DLD1 (cell line): ENCODE results near the gene DACT1.

Experiments
- in situ Hi-C: cut with HindIII; loops from 2 replicates; pipeline ENCODE4 v1.10.0; 2017; ENCODE audit warnings: low sequenced_read_pairs

DACT1 gene

DNA sequence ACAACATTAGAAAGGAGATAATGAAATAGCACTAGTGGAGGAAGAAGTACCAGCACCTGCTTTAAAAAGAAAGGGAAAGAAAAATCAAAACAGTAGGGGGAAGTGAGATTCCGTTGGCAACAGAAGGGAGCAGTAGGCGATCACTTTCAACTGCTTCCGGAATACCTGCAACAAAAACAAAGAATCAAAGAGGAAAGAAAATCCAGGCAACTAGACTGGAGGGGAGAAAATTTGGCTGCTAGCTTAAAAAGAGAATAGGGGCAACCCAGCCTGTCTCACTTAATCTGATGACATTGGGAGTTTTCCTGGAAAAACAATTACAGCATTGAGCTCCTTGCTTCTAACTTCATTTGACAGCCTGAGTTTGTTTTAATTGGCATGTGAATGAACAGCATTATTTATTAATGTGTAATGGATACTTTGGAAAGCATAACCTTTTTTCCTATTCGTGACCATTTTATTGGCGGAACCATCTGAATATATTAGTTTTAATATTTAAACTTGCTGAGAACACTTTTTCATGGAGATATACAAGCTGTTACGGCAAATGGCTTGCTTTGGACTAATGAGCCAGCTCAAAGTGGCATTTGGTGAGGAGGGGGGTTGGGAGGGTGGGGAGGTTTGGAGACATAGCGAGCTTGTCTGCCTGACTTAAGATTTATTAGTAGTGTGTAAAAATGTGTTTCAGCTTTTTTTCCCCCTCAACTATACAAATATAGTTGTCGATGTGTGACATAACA lies 2.5 kb upstream of the DACT1 start:
- in situ Hi-C loops: no loop called here

DNA sequence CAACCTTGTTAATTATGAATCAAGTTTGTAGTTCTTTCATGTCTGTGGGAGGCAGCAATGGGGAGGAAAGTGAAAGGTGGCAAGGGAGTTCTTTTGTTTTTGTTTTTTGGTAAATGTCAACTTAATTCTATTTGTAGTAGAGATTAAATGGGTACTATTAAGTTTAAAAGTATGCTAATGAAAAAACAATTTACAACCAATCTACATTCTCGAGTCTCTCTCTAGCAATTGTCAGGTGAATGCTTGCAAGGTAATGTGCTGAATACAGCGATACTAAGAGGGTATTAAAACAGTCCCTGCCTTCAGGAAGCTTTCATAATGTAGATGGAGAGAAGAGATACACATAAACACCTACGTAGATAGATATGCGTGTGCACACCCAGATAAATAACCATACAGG lies 1.6 kb upstream of the DACT1 start:
- in situ Hi-C loops: no loop called here

DNA sequence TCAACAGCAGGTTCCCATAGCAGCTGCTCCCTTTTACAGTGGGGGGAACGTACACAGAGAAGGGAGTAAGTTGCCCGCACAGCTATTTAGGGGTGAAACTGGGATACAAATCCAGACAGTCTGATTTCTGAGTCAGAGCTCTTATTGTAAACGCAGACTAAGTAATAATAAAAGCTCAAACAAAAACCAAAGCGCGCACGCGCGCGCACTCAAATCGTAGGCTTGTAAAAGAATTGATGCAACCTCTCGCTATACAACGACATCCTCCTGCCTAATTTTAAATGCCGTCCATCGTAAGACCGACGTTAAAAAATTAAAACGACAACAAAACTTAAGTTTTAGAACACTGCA lies 747 bp upstream of the DACT1 start:
- in situ Hi-C loops: no loop called here

DNA sequence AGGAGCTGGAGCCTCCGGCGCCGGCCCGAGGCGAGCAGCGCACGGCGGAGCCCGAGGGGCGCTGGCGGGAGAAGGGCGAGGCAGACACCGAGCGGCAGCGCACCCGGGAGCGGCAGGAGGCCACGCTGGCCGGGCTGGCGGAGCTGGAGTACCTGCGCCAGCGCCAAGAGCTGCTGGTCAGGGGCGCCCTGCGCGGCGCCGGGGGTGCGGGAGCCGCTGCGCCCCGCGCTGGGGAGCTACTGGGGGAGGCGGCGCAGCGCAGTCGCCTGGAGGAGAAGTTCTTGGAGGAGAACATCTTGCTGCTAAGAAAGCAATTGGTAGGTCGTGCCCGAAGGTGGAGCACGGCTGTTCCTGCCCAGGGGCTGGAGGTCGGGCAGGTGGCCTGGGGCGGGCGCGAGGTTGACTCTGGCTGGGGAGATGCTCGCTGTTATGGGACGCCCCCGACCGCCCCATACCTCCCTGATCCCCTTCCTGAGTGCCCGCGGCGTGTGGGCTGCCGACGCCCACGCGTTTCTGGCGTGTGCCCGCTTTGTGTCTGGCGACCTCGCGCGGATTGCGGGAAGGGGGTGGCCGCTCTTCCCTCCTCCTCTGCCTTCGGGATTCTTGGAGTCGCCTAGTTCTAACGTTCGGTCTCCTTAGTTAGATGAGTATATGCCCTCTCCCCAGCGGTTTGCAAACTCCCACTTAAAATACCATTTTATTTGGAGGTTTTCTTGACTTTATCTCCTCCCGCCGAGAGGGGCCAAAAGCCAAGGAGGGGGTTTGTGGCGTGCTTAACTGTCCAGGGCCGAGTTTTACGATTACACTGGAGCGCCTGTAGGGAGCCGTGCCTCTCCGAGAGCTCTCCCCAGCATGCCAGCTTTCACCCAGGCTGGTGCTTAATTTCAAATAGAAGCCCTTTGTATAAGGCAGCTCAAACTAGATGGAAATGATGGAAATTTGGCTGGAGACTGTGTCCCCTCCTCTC lies 752 bp downstream of the DACT1 start:
- in situ Hi-C loops: no loop called here

DNA sequence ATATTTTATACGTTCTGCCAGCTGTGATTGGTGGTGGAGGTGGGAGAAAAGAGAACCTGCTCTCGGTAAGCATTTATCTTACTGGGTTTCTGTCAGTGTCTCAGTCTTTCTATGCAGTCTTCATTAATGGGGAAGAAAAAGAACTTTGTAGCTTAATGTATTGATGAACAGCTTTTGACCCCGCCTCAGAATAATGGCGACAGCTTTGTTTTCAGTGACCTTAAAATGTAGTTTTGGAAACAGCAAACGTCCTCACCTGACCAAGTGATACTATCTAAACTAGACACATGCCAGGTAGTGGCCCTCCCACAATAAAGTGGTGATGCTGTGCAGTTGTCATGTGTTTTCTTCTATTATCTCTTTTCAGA lies 1.4 kb downstream of the DACT1 start:
- in situ Hi-C loops: no loop called here

DNA sequence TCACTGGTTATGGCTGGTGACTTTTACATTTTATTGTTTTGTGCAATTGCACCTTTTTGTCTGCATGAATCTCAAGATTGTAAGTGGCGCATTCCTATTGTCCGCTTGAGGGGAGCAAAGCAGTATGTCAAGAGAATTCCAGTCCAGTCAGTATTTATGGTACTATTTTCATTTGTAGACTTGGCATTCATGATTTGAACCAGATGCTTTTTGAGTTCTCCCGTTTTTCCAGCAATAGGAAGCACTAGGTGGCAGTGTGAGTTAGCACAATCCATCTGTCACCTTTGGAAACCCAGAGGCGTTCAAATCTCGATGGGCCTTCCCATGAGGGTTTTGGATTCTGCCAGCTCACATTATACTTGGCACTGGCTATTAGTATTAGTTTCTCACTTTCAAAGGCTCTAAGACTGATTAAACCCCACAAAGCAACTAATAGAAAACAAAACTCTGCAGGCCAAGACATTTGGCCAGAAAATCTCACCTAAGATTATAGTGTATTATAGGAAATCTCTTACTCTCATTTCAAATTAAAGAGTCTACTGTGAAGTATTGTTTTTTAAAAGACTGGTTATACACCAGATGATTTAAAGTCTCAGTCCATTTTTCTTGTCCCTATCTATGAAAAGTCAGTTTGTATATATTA lies 2.2 kb downstream of the DACT1 start:
- in situ Hi-C loops: no loop called here

DNA sequence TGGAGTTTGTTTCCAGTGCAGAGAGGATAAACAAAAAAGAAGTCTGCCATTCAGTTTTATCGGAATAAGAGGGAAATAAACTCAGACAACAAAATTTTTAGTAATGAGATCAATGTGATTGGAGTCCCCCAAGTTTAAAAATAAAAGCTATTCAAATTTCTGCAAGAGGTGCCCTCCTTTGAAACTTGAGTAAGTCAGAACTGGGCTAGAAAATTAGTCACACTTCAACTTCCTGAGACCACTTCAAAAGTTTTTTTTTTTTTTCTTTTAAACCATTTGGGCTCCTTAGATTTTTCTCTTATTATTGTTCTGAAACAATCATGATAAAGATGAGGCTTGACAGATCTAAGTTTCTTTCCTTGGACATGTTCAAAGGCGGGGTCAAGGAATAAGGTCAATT lies 3.2 kb downstream of the DACT1 start:
- in situ Hi-C loops: no loop called here

DNA sequence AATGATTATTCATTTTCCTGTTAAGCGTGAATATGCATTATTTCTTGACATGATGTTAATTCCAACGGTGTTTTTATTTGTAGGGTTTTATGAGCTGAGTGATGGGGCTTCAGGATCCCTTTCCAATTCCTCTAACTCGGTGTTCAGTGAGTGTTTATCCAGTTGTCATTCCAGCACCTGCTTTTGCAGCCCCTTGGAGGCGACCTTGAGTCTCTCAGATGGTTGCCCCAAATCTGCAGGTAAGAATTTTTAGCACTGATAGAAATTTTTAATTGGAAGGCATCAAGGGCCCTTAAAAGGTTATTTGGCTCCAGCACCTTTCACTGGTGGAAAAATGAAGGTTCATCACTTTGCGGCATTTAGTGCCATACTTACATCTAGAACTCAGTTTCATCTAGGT lies 3.7 kb downstream of the DACT1 start:
- in situ Hi-C loops: no loop called here

DNA sequence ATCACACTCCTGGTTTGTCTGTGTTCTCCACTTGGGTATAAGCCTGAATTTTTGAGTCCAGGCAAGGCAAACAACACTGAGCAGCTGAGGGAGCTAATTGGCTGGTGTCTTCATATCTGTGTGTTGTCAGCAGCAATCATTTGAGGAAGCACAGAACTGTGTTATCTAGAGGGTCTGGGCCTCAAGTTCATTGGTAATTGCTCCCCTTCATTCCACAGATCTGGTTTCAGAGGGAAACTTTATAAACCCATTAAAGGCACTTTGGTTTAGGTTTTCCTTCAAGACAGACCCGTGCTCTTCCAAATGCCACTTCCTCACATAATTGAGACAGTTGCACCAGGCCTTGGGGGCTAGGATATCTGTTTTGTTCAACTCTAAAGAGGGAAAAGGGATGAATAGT lies 5.6 kb downstream of the DACT1 start:
- in situ Hi-C loops: no loop called here

DNA sequence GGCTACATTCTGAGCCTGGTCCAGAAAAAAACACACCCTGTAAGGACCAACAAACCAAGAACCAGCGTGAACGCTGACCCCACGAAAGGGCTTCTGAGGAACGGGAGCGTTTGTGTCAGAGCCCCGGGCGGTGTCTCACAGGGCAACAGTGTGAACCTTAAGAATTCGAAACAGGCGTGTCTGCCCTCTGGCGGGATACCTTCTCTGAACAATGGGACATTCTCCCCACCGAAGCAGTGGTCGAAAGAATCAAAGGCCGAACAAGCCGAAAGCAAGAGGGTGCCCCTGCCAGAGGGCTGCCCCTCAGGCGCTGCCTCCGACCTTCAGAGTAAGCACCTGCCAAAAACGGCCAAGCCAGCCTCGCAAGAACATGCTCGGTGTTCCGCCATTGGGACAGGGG lies 7.9 kb downstream of the DACT1 start:
- in situ Hi-C loops: no loop called here

DNA sequence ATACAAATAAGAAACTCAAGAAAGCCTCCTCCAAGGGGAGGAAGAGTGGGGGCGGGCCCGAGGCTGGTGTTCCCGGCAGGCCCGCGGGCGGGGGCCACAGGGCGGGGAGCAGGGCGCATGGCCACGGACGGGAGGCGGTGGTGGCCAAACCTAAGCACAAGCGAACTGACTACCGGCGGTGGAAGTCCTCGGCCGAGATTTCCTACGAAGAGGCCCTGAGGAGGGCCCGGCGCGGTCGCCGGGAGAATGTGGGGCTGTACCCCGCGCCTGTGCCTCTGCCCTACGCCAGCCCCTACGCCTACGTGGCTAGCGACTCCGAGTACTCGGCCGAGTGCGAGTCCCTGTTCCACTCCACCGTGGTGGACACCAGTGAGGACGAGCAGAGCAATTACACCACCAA lies 8.7 kb downstream of the DACT1 start:
- in situ Hi-C loops: no loop called here

DNA sequence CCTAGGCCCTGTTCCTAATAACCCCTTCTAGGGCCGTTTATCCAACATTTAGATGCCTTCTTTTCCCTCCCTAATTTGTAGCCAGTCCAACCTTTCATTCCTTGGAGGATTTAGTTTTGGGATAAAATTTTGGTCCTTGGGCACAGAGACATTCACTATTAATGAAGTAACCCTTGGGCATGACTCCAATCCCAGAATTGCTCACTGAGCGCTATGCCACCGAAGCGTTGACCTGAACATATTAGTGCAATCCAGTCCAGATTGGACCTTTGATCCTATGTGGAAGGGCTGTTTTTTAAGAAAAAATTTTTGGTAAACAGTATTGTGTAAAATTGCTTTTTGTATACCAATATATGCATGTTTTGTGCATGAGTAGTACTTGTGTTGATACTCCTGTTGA lies 10.0 kb downstream of the DACT1 start:
- in situ Hi-C loops: no loop called here

DNA sequence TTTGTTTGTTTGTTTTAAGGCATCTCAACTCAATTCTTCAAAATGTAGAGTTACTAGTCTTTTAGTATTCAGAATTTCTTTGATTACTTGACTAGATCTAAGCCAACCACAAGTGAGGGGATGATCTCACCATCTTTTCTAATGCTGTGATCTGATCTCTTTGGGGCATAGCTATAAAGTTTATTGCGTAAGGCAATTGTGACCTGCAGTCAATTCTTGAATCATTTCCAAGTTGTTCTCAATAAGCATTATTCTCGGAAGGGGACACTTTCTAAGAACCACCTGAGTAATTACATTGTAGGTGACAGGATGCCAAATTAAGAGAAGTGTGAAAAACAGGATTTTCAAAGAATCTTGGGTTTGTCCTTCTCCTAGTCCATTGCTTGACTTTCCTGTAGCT lies 13.1 kb downstream of the DACT1 start:
- in situ Hi-C loops: no loop called here

DNA sequence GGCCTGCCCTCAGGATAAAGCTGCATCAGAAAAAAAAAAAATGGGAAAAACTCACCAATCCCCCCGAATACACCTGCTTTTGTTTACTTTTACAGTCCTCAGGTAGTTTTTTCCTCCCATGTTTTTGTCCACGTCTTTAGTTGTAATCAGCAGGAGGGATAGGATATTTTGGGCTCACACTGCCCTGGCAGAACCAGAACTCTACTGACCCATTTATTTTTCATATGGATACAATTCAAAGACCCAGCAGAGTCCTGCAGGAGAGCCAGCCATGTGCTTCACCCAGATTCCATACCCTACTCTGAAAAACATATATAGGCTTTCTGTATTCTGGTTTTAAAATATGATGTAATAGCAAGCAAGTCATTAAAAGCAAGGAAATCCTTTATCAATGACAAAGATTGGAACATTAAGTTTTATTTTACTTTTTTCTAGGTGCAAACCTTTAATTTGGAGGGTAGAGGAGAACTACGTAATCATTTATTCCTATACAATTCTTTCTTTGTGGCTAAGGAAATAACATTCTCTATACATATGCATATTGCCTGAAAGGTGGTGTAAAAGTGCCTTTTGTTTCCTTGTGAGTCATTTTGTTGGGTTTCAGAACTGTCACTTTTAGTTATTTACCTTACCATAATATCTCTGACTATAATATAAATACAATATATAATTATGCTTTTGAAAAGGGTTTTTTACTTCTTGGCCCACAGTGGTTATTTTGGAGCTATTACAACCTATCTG lies 19.1 kb downstream of the DACT1 start:
- in situ Hi-C loops: no loop called here

DNA sequence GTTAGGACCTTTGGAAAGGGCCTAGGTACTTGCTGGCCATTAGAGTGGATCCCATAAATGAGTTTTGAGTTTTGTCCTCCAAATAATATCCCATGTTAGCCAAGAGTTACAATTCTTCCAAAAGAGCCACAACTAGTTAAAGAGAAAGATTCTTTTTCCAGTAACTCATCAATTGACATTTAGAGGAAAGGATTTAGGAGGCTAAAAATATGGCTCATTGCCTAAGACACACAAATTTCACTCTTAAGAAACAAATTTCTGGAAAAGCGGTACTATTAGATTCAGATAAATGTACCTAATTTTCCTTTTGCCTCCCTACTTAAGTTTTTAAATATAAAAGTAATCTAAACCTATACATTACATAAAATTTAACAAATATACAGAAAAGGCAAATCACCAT lies 21.3 kb downstream of the DACT1 start:
- in situ Hi-C loops: no loop called here

DNA sequence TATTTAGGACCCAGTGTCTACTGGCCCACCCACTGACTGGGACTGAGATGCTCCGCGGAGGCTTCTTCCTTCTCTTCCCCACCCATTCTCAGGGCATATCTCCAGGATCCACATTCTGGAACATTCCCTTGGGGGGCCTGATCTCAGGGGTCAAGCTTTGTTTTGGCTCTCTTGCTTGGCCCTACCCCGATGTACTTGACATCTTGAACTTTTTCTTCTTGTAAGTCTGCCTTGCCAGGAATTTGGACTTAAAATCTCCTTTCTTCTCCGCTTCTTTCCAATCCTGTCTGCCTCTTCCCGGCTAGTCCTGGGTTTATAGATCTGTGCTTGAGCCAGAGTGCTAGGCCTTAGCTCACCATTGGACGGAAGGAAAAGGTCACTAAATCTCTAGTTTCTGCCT lies 22.1 kb downstream of the DACT1 start:
- in situ Hi-C loops: no loop called here

DNA sequence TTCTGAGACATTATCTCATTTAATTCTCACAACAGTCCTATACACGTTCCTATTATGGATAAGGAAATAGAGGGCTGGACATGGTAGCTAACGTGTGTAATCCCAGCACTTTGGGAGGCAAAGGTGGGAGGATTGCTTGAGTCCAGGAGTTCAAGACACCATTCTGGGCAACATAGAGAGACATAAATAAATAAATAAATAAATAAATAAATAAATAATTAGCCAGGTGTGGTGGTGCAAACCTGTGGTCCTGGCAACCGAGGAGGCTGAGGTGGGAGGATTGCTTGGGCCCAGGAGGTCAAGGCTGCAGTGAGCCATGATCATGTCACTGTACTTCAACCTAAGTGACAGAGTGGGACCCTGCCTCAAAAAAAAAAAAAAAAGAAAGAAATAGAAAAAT lies 22.6 kb downstream of the DACT1 start:
- in situ Hi-C loops: no loop called here

DNA sequence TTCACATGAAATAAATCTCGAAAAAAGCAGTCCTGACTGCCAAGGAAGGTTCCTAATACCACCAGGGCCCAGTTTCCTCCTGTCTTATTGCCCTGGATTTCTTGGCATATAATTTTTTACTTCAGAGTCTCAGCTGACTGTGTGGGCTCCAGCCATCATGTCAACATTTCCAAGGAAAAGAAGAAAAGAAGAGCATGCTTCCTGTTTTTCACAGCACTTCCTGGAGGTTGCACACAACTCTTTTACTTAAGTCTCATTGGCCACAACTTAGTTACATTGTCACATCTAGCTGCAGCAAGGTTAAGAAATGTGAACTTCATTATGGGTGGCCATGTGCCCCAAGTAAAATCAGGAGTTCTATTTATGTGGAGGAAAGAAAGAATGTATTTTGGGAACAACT lies 24.3 kb downstream of the DACT1 start:
- in situ Hi-C loops: no loop called here

DNA sequence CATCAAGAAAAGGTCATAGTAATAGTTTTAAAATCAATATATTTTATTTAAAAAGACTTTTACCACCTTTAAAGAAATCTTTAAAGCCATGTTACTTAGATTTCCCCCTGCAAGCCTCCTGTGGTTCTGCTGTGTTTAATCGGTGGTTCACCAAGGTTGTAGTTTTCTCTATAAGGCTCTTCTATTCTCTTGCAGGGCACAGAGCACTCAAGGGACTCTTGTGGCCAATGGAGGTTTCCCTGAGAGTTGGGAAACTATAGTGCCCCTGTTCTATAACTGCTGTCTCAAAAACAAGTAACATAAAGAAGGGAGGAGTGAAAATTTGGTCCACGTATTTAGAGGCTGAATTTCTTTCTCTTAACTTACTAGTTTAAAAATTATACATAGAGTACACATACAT lies 25.0 kb downstream of the DACT1 start:
- in situ Hi-C loops: no loop called here

DNA sequence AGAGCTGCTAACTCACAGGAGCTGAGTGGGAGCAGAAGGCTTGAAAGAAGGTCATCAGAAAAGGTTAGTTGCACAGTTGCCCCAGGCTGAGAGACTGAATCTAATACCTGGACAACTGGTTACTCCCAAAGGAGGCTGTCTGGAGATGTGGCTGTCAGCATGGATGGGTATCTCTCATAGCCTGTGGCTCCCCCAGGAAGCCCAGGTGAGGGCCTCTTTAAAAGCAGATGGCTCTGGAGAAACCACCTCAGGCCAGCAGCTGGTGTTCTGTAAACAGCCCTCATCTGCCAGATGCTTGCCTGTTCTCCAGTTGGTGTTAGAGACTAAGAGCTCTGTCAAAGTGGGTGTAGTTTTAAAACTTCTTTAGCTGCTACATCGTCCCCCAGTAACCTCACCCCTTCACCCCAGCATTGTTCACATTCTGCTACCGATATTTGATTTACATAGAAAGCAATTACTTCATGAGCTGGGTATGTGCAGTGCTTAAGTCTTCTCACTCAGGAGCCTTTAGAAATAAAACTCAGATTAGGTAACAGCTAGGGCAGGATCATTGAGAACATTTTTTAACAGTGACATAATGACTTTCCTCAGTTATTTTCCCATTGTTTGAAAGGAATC lies 25.8 kb downstream of the DACT1 start:
- in situ Hi-C loops: no loop called here
